ENCODE results near the gene PDZD8.

DNA sequence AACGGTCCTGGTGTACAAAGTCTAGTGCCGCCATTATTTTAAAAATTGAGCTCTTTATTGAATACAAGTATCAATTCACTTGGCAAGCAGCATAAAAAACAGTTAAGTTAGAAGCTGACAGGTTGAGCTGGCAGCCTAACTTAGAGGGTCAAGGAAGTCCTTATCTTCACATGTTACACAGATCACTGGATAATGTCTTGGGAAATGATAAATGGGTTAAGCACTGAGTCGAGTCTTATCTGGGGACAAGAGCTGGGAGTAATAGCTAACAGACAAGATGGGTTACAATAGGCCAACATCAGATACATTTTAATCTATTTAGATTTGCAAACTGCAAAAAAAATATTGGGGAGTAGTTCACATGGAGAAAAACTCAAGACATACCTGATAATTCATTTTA, 100.1 kb downstream of the PDZD8 start:
- TF ChIP-seq, protein P1, sequence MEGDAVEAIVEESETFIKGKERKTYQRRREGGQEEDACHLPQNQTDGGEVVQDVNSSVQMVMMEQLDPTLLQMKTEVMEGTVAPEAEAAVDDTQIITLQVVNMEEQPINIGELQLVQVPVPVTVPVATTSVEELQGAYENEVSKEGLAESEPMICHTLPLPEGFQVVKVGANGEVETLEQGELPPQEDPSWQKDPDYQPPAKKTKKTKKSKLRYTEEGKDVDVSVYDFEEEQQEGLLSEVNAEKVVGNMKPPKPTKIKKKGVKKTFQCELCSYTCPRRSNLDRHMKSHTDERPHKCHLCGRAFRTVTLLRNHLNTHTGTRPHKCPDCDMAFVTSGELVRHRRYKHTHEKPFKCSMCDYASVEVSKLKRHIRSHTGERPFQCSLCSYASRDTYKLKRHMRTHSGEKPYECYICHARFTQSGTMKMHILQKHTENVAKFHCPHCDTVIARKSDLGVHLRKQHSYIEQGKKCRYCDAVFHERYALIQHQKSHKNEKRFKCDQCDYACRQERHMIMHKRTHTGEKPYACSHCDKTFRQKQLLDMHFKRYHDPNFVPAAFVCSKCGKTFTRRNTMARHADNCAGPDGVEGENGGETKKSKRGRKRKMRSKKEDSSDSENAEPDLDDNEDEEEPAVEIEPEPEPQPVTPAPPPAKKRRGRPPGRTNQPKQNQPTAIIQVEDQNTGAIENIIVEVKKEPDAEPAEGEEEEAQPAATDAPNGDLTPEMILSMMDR (conservative IDR thresholded peaks at IDR 0.05; ENCODE audit: low read length): no peak
- no peak for TF ChIP-seq EZH2phosphoT487 (IDR thresholded peaks at IDR 0.05; ENCODE audit: borderline replicate concordance, low read depth, low read length)

All from OCI-LY7 (cell line).